HG03521 (cell line): ENCODE data around the gene CREB5.

Experiments
- ATAC-seq: cut with Tn5 transposase; IDR thresholded peaks from one replicate; pipeline ENCODE4 v1.9.1; 2021; ENCODE audit warnings: mild to moderate bottlenecking, moderate library complexity; ENCODE audit not compliant: unreplicated experiment

CREB5 gene

GRCh38 chr7:28406192-28406591 is 6.1 kb upstream of the CREB5 start:
- no peak for ATAC-seq

- no peak for ATAC-seq
Measured at GRCh38 chr7:28407651-28408050, 4.7 kb upstream of the CREB5 start.

- no peak for ATAC-seq
Measured at GRCh38 chr7:28408105-28408959, 4.0 kb upstream of the CREB5 start.

GRCh38 chr7:28408960-28409715 is 3.2 kb upstream of the CREB5 start:
- ATAC-seq: peak; percentile 42

GRCh38 chr7:28409716-28410627 is 2.3 kb upstream of the CREB5 start:
- no peak for ATAC-seq

- no peak for ATAC-seq
Measured at GRCh38 chr7:28410628-28411531, 1.4 kb upstream of the CREB5 start.

- ATAC-seq: no peak
Measured at GRCh38 chr7:28413011-28413410, 693 bp downstream of the CREB5 start.

- no peak for ATAC-seq
Measured at GRCh38 chr7:28414453-28414852, 2.1 kb downstream of the CREB5 start.

GRCh38 chr7:28417321-28417940 is 5.1 kb downstream of the CREB5 start:
- no peak for ATAC-seq

- ATAC-seq: no peak
Measured at GRCh38 chr7:28418311-28418710, 6.0 kb downstream of the CREB5 start.

GRCh38 chr7:28418966-28419365 is 6.6 kb downstream of the CREB5 start:
- ATAC-seq: no peak

GRCh38 chr7:28419716-28420115 is 7.4 kb downstream of the CREB5 start:
- ATAC-seq: no peak

GRCh38 chr7:28423112-28423511 is 10.8 kb downstream of the CREB5 start:
- ATAC-seq: no peak

GRCh38 chr7:28423918-28424514 is 11.7 kb downstream of the CREB5 start:
- no peak for ATAC-seq

GRCh38 chr7:28425496-28425895 is 13.2 kb downstream of the CREB5 start:
- no peak for ATAC-seq

GRCh38 chr7:28427236-28427635 is 14.9 kb downstream of the CREB5 start:
- no peak for ATAC-seq

- no peak for ATAC-seq
Measured at GRCh38 chr7:28430616-28431015, 18.3 kb downstream of the CREB5 start.

GRCh38 chr7:28432105-28432504 is 19.8 kb downstream of the CREB5 start:
- no peak for ATAC-seq

- no peak for ATAC-seq
Measured at GRCh38 chr7:28433039-28433438, 20.7 kb downstream of the CREB5 start.
